Neural progenitor cell (in vitro differentiated cells): Measurements from ENCODE around the gene TM9SF4. TPM values are rescaled to one million over a fixed set of nuclear protein-coding genes. Genes with fewer than 3 reads are reported as not detected.
A peak's percentile ranks its signal among the peaks of the same experiment; 100 is the strongest.
"Not testable (repeated sequence)": the region's sequence is repeated elsewhere in the genome, so short reads cannot be mapped to it uniquely, and the experiment has no call there.

Experiments
- DNase-seq: peaks from one replicate; pipeline ENCODE4 v3.0.0-alpha.2; 2016; ENCODE audit warnings: low spot score
- H2AFZ ChIP-seq: fragments of 200-600 bp; sonication (generic); replicated peaks from 2 replicates; pipeline ENCODE4 v1.6.1; 2016; ENCODE audit warnings: antibody characterized with exemption
- H3F3A ChIP-seq: fragments of 200-600 bp; sonication (generic); 2 replicates; pipeline ENCODE4 v1.6.1; 2016; ENCODE audit warnings: antibody characterized with exemption, low read depth
- H3K27ac ChIP-seq: fragments of 200-600 bp; sonication (generic); 2 replicates; pipeline ENCODE4 v1.5.1; 2016; ENCODE audit warnings: mild to moderate bottlenecking
- H3K27me3 ChIP-seq: fragments of 200-600 bp; sonication (generic); 2 replicates; pipeline ENCODE4 v1.6.1; 2016; ENCODE audit warnings: mild to moderate bottlenecking, moderate library complexity
- H3K36me3 ChIP-seq: fragments of 200-600 bp; sonication (generic); 2 replicates; pipeline ENCODE4 v1.5.1; 2016
- H3K4me1 ChIP-seq: fragments of 200-600 bp; sonication (generic); 2 replicates; pipeline ENCODE4 v1.6.1; 2016; ENCODE audit warnings: mixed run types
- H3K4me2 ChIP-seq: fragments of 200-600 bp; sonication (generic); 2 replicates; pipeline ENCODE4 v1.6.1; 2016
- H3K4me3 ChIP-seq: fragments of 200-600 bp; sonication (generic); 2 replicates; pipeline ENCODE4 v1.5.1; 2016
- H3K79me2 ChIP-seq: fragments of 200-600 bp; sonication (generic); 2 replicates; pipeline ENCODE4 v1.6.1; 2016; ENCODE audit warnings: low read depth
- H3K9ac ChIP-seq: fragments of 200-600 bp; sonication (generic); 2 replicates; pipeline ENCODE4 v1.6.1; 2016
- H3K9me3 ChIP-seq: fragments of 200-600 bp; sonication (generic); 2 replicates; pipeline ENCODE4 v1.5.1; 2016; ENCODE audit warnings: low read depth
- H4K20me1 ChIP-seq: fragments of 200-600 bp; sonication (generic); 2 replicates; pipeline ENCODE4 v1.6.1; 2016; ENCODE audit warnings: low read depth
- H3K27ac Mint-ChIP-seq: 3 replicates; pipeline ENCODE4 v1.8.0; 2021; ENCODE audit warnings: mixed read lengths
- H3K27me3 Mint-ChIP-seq: 2 replicates; pipeline ENCODE4 v1.8.0; 2022; ENCODE audit warnings: low read depth, mild to moderate bottlenecking, inconsistent platforms, moderate library complexity, mixed read lengths; ENCODE audit not compliant: insufficient read depth
- H3K36me3 Mint-ChIP-seq: 3 replicates; pipeline ENCODE4 v1.8.0; 2021; ENCODE audit warnings: mixed read lengths
- H3K4me1 Mint-ChIP-seq: 3 replicates; pipeline ENCODE4 v1.8.0; 2021; ENCODE audit warnings: mixed read lengths
- H3K4me3 Mint-ChIP-seq: 3 replicates; pipeline ENCODE4 v1.8.0; 2021; ENCODE audit warnings: mild to moderate bottlenecking, moderate library complexity, mixed read lengths
- H3K9me3 Mint-ChIP-seq: 3 replicates; pipeline ENCODE4 v1.8.0; 2020; ENCODE audit warnings: mixed read lengths
- EZH2 ChIP-seq: fragments of 200-600 bp; sonication (generic); IDR thresholded peaks from 2 replicates; pipeline ENCODE4 v1.6.1; 2017; ENCODE audit warnings: antibody characterized with exemption, mild to moderate bottlenecking, moderate library complexity
- EZH2phosphoT487 ChIP-seq: fragments of 200-600 bp; sonication (generic); IDR thresholded peaks from 2 replicates; pipeline ENCODE4 v1.6.1; 2017; ENCODE audit warnings: antibody characterized with exemption
- total RNA-seq: library from RNA; depleted of rRNA; stranded (reverse); fragments of >200 nt; gene quantifications from 2 replicates; pipeline ENCODE4 v1.2.3, GENCODE V29; 2015; ENCODE audit warnings: low replicate concordance
- TF ChIP-seq, protein P1 (sequence below): fragments of 200-600 bp; sonication (generic); IDR thresholded peaks from 2 replicates; pipeline ENCODE4 v1.5.1; 2017; ENCODE audit warnings: antibody characterized with exemption, mild to moderate bottlenecking

Gene TM9SF4
- total RNA-seq, 1 donor from 2014 or later, result 27.9 TPM

DNA sequence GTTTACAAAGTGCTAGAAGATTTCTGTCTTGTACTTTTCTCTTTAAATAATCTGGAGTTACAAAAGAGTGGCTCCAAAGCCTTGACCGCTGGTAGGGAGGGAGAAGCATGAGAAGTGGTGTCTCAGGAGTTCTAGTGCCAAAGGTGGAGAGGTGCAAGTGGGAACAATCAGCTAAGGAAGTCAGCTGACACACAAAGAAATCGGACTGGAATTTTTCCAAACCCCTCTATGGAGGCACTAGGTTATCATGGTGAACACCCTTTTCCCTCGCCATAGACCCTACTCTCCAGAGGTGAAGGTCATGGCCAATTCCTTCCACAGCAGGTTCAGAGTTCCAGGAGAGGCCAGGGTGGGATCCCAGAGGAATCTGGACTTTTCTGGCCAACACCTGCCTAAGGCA is 83.2 kb downstream of the TM9SF4 start:
- TF ChIP-seq, protein P1, sequence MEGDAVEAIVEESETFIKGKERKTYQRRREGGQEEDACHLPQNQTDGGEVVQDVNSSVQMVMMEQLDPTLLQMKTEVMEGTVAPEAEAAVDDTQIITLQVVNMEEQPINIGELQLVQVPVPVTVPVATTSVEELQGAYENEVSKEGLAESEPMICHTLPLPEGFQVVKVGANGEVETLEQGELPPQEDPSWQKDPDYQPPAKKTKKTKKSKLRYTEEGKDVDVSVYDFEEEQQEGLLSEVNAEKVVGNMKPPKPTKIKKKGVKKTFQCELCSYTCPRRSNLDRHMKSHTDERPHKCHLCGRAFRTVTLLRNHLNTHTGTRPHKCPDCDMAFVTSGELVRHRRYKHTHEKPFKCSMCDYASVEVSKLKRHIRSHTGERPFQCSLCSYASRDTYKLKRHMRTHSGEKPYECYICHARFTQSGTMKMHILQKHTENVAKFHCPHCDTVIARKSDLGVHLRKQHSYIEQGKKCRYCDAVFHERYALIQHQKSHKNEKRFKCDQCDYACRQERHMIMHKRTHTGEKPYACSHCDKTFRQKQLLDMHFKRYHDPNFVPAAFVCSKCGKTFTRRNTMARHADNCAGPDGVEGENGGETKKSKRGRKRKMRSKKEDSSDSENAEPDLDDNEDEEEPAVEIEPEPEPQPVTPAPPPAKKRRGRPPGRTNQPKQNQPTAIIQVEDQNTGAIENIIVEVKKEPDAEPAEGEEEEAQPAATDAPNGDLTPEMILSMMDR, result no peak
- TF ChIP-seq EZH2phosphoT487, result no peak
- no peak for TF ChIP-seq EZH2
- Histone ChIP-seq H4K20me1 (peaks cover 69% of the 10 kb centered on the region), H3K27me3 (no peaks in the 10 kb centered on the region), H3F3A (peaks cover 29% of the 10 kb centered on the region), H3K79me2 (peaks cover 42% of the 10 kb centered on the region), H3K36me3 (no peaks in the 10 kb centered on the region), H3K9ac (no peak overlapping the region), H3K9me3 (no peaks in the 10 kb centered on the region), H3K27ac (no peak overlapping the region), H3K4me2 (no peak overlapping the region), H2AFZ (no peak overlapping the region), H3K4me3 (no peak overlapping the region), H3K4me1 (peaks cover 15% of the 10 kb centered on the region)
- Mint-ChIP-seq H3K27me3 (peaks cover 10% of the 10 kb centered on the region), H3K9me3 (no peaks in the 10 kb centered on the region), H3K27ac (no peak overlapping the region), H3K4me3 (no peak overlapping the region), H3K4me1 (peaks cover 15% of the 10 kb centered on the region), H3K36me3 (peaks cover 22% of the 10 kb centered on the region)
- no peak for DNase-seq

- H2AFZ ChIP-seq, H3K4me3 ChIP-seq, H3K27ac ChIP-seq, DNase-seq, H3K9me3 ChIP-seq, H3K27me3 ChIP-seq, H3K9ac ChIP-seq, H3K27ac Mint-ChIP-seq, H3K27me3 Mint-ChIP-seq, H3K36me3 ChIP-seq, H3K4me2 ChIP-seq, H3K4me3 Mint-ChIP-seq, H3K9me3 Mint-ChIP-seq: not testable (repeated sequence)
- peaks cover 15% of the 10 kb centered on the region for H3K4me1 Mint-ChIP-seq
- peaks cover 25% of the 10 kb centered on the region for H3K36me3 Mint-ChIP-seq
- H3K79me2 ChIP-seq, result peaks cover 48% of the 10 kb centered on the region
- peaks cover 29% of the 10 kb centered on the region for H3F3A ChIP-seq
- peaks cover 15% of the 10 kb centered on the region for H3K4me1 ChIP-seq
- H4K20me1 ChIP-seq, result peaks cover 75% of the 10 kb centered on the region
These were observed 83.8 kb downstream of the TM9SF4 start for GRCh38 chr20:32193336-32193735.

GRCh38 chr20:32193996-32194395 is 84.5 kb downstream of the TM9SF4 start:
- H3K79me2 ChIP-seq, result peaks cover 48% of the 10 kb centered on the region
- H3K36me3 Mint-ChIP-seq, result peaks cover 24% of the 10 kb centered on the region
- peaks cover 82% of the 10 kb centered on the region for H4K20me1 ChIP-seq

GRCh38 chr20:32195581-32195980 is 86.1 kb downstream of the TM9SF4 start:
- Mint-ChIP-seq H3K4me1 (peaks cover 6% of the 10 kb centered on the region), H3K27me3 (peaks cover 5% of the 10 kb centered on the region), H3K27ac (peak overlapping the region; percentile 25), H3K4me3 (no peak overlapping the region), H3K9me3 (no peaks in the 10 kb centered on the region), H3K36me3 (peaks cover 29% of the 10 kb centered on the region)
- Histone ChIP-seq H3K4me3 (no peak overlapping the region), H3K9ac (no peak overlapping the region), H3K9me3 (no peaks in the 10 kb centered on the region), H3K4me1 (peaks cover 8% of the 10 kb centered on the region), H3K4me2 (no peak overlapping the region), H3K27me3 (no peaks in the 10 kb centered on the region), H3K79me2 (peaks cover 54% of the 10 kb centered on the region), H3K27ac (no peak overlapping the region), H2AFZ (no peak overlapping the region), H4K20me1 (peaks cover 97% of the 10 kb centered on the region), H3K36me3 (no peaks in the 10 kb centered on the region), H3F3A (peaks cover 25% of the 10 kb centered on the region)
- no peak for DNase-seq
- TF ChIP-seq EZH2, result no peak
- TF ChIP-seq, protein P1, result no peak
- TF ChIP-seq EZH2phosphoT487, result no peak

More at GRCh38 chr20:32193996-32194395, 84.5 kb downstream of the TM9SF4 start:
- H3K9ac ChIP-seq, result no peak overlapping the region
- no peak overlapping the region for H3K27ac Mint-ChIP-seq
- H3K27ac ChIP-seq, result no peak overlapping the region
- H3K9me3 ChIP-seq, result no peaks in the 10 kb centered on the region
- no peak overlapping the region for H3K4me2 ChIP-seq
- no peaks in the 10 kb centered on the region for H3K36me3 ChIP-seq
- H3K4me3 Mint-ChIP-seq, result no peak overlapping the region
- no peaks in the 10 kb centered on the region for H3K27me3 ChIP-seq
- no peak overlapping the region for H3K4me3 ChIP-seq
- peaks cover 11% of the 10 kb centered on the region for H3K4me1 Mint-ChIP-seq
- H2AFZ ChIP-seq, result no peak overlapping the region
- peaks cover 15% of the 10 kb centered on the region for H3K4me1 ChIP-seq
- DNase-seq, result no peak
- H3F3A ChIP-seq, result peaks cover 29% of the 10 kb centered on the region
- H3K9me3 Mint-ChIP-seq, result no peaks in the 10 kb centered on the region
- TF ChIP-seq, protein P1, result no peak
- no peak for TF ChIP-seq EZH2
- TF ChIP-seq EZH2phosphoT487, result no peak
- H3K27me3 Mint-ChIP-seq, result peaks cover 5% of the 10 kb centered on the region

- H3K36me3 Mint-ChIP-seq, result peaks cover 32% of the 10 kb centered on the region
- H4K20me1 ChIP-seq, result peaks cover 97% of the 10 kb centered on the region
- H3K9me3 Mint-ChIP-seq, result not testable (repeated sequence)
These were observed 87.1 kb downstream of the TM9SF4 start for GRCh38 chr20:32196613-32197012.

GRCh38 chr20:32197136-32197535 is 87.6 kb downstream of the TM9SF4 start:
- H3K9me3 ChIP-seq, H3K9ac ChIP-seq, H3K27me3 Mint-ChIP-seq, H3K27ac Mint-ChIP-seq, DNase-seq, H3K4me1 Mint-ChIP-seq, H3K27ac ChIP-seq, H2AFZ ChIP-seq, H3K4me3 Mint-ChIP-seq, H3K27me3 ChIP-seq, H3K4me2 ChIP-seq, H3K4me3 ChIP-seq, H3K4me1 ChIP-seq, H3K9me3 Mint-ChIP-seq, H3K36me3 ChIP-seq: not testable (repeated sequence)
- H3K36me3 Mint-ChIP-seq, result peaks cover 34% of the 10 kb centered on the region
- peaks cover 10% of the 10 kb centered on the region for H3F3A ChIP-seq
- peaks cover 70% of the 10 kb centered on the region for H3K79me2 ChIP-seq
- H4K20me1 ChIP-seq, result peaks cover 97% of the 10 kb centered on the region

More at GRCh38 chr20:32196613-32197012, 87.1 kb downstream of the TM9SF4 start:
- H3K4me3 ChIP-seq, H3K27me3 Mint-ChIP-seq, H3K27me3 ChIP-seq, H3K4me1 ChIP-seq, DNase-seq, H3K4me3 Mint-ChIP-seq, H3K4me2 ChIP-seq, H3K36me3 ChIP-seq, H3K9ac ChIP-seq, H3K4me1 Mint-ChIP-seq, H2AFZ ChIP-seq, H3K27ac Mint-ChIP-seq, H3K27ac ChIP-seq, H3K9me3 ChIP-seq: not testable (repeated sequence)
- Histone ChIP-seq H3K79me2 (peaks cover 65% of the 10 kb centered on the region), H3F3A (peaks cover 14% of the 10 kb centered on the region)
